Fibroblast of the aortic adventitia (primary cell): ENCODE results near the gene SARS1. TPM values are rescaled to one million over a fixed set of nuclear protein-coding genes. Genes with fewer than 3 reads are reported as not detected.

ENCODE experiments used
- DNase-seq: peaks from one replicate; pipeline ENCODE4 v3.0.0-alpha.2; 2010; ENCODE audit warnings: low read depth
- H3K4me3 ChIP-seq: 2 replicates; pipeline ENCODE4 v1.5.1; 2011; ENCODE audit warnings: low read depth, mild to moderate bottlenecking, control low read depth, low read length, moderate library complexity
- total RNA-seq: library from RNA; depleted of rRNA; stranded (reverse); fragments of >200 nt; gene quantifications from 2 replicates; pipeline ENCODE4 v1.2.3, GENCODE V29; 2012; ENCODE audit warnings: low replicate concordance
- TF ChIP-seq, protein P1 (sequence below): IDR thresholded peaks from 2 replicates; pipeline ENCODE4 v1.5.1; 2011; ENCODE audit warnings: mild to moderate bottlenecking, low read length, control low read depth, inconsistent platforms; ENCODE audit not compliant: insufficient read depth

The SARS1 gene
- total RNA-seq, 1 donor: 321 TPM

DNA sequence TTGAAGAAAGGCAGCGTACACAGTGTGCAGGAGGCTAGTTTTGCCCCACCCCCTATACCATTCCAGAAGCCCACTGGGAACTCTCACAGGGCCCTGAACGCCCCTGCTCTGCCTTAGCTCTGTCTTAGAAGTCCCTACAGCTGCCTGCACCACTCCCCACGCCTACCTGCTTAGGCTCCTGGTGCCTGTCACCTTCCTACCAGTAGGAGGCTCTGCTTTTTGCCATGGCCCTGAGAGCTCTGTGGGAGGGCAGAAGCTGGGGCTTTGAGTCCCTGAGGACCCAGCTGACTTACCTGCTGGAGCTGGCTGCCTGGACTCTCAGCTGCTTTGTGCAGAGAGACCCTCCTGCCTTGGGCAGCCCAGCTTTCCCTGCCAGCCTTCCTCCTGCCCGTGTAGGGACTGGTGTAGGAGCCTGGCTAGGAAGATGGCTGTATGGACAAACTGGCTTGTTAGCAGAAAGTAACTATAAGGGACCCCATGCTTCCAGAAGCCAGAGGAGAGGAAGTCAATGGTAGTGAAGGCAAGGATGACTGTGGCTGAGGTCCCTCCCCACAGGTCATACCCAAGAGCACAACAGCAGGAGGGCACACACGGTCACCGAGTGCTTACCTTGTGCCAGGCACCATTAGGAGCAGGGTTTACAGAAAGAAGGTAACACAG lies 25.8 kb downstream of the SARS1 start:
- H3K4me3 ChIP-seq: no peak overlapping the region
- peak; percentile 34 for DNase-seq
- TF ChIP-seq, protein P1, sequence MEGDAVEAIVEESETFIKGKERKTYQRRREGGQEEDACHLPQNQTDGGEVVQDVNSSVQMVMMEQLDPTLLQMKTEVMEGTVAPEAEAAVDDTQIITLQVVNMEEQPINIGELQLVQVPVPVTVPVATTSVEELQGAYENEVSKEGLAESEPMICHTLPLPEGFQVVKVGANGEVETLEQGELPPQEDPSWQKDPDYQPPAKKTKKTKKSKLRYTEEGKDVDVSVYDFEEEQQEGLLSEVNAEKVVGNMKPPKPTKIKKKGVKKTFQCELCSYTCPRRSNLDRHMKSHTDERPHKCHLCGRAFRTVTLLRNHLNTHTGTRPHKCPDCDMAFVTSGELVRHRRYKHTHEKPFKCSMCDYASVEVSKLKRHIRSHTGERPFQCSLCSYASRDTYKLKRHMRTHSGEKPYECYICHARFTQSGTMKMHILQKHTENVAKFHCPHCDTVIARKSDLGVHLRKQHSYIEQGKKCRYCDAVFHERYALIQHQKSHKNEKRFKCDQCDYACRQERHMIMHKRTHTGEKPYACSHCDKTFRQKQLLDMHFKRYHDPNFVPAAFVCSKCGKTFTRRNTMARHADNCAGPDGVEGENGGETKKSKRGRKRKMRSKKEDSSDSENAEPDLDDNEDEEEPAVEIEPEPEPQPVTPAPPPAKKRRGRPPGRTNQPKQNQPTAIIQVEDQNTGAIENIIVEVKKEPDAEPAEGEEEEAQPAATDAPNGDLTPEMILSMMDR: peak; percentile 61

DNA sequence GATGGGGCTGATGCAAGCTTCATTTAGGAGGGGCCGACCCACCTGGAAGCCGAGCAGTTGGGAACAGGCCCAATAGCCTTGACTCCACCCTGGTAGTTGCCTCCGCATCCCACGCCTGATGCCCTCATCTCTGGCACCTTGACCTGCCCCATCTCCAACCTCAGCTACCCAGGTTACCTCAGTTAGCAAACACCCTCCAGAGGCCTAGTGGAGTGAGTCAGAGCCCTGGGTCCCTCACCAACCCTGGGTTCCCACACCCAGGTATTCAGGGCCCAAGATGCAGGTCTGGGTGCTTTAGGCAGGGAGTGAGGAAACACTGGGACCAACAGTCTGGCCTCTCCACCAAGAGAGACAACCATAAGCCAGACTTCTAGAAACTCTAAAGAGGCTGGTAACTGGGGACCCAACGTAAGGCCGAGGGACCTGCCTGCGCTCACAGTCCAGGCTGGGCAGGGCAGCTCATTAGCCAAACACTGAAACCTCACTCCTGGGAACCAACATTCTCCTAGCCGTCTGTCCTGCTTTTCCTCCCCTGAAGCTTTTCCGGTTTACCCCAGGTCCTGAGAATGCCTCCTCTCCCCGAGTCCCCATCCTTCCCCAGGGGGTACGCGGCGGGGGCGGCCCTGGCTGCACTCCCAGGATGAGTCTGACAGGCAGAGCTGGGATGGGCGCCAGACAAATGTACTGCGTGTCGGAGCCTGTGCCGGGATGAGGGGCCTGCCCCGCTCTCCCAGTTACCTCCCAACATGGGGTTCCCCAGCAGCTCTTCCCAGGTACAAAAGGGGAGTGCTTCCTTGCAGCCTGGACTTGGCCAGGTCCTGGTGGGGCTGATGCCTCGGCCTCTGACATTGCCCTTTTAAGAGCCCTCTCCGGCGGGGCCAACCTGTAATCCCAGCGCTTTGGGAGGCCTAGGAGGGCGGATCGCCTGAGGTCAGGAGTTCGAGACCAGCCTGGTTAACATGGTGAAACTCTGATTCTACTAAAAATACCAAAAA lies 26.7 kb downstream of the SARS1 start:
- peak; percentile 41 for DNase-seq
- no peak overlapping the region for H3K4me3 ChIP-seq

DNA sequence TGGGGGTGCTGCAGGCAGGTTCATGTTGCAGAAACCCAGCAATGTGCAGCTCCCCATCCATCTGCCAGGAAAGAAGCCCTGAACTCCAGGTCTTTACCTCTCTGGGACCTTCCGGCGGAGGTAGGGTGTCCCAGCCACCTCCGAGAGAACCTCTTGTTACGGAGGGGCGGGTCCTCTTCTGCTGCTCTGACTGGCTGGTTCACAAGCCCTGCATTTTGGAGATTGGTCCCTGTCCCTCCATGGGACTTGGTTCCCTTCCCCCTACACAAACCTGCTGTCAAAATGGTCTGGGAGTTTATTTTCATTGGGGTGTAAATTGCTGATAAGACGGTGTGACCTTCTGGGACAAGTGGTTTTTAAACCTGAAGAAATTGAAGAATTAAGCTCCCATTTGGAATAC lies 27.6 kb downstream of the SARS1 start:
- H3K4me3 ChIP-seq: no peak overlapping the region
- no peak for DNase-seq
- TF ChIP-seq, protein P1: no peak

More for the DNA sequence above, 26.7 kb downstream of the SARS1 start:
- TF ChIP-seq, protein P1: no peak

GRCh38 chr1:109241841-109242345 lies 28.2 kb downstream of the SARS1 start:
- no peak overlapping the region for H3K4me3 ChIP-seq
- TF ChIP-seq, protein P1: no peak
- DNase-seq: no peak

DNA sequence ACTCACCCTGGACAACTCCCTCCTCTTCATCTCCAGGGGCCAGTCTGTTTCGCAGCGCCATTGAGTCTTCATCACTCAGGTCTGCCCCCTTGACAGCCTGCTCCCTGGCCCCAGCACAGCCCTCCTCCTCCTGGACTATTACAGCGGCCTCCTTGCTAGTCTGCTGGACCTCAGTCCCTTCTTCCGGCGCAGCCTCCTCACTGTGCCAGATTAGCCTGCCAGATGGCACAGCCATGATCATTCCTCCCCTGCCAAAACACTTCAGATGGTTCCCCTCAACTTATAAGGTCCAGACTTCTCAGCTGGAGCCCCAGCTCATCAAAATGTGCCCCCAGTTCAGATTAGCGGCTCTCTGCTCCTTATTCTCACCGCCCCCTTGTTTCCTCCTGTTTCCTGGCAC lies 28.7 kb downstream of the SARS1 start:
- TF ChIP-seq, protein P1: no peak
- peak; percentile 77 for DNase-seq

DNA sequence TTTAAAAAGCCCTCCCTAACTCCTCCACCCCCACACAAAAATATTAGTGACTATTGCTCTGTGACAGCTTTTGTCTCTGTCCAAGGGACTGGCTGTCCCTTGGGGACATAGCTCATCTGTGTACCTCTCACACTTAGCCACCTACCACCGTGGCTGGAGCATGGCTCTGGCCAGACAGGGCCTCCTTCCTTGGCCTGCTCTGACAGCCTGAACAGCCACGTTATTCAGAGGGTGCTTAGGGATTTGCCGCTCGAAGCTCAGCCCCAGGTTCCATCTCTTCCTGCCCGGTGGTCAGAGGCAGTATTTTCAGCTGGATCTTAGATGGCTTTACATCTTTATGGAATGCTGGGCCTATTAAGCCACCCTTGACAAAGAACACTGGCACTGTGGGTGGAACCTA lies 29.5 kb downstream of the SARS1 start:
- TF ChIP-seq, protein P1: no peak
- no peak overlapping the region for H3K4me3 ChIP-seq
- DNase-seq: no peak

More for the DNA sequence above, 28.7 kb downstream of the SARS1 start:
- no peak overlapping the region for H3K4me3 ChIP-seq
